ENCODE measurements around the gene MCTP1. TPM values are rescaled to one million over a fixed set of nuclear protein-coding genes. Genes with fewer than 3 reads are reported as not detected.

Gene MCTP1
- total RNA-seq, 1 experiment from 2014 or later = 0.44 TPM

GRCh38 chr5:95114902-95115301 is 170.0 kb downstream of the MCTP1 start:
- H3K36me3 ChIP-seq (ENCODE audit: control insufficient read depth in 1 of 2, insufficient read depth in 2 of 2, low read length in 2 of 2) = no peaks in the 10 kb centered on the region
- no peak overlapping the region for H3K4me3 ChIP-seq (replicated peaks in 1 of 2; ENCODE audit: low read depth in 1 of 2, low read length in 2 of 2)
- TF ChIP-seq ZFX (IDR thresholded peaks at IDR 0.05) (no peak), SP1 (IDR thresholded peaks at IDR 0.05; ENCODE audit: low read depth) (no peak), CEBPB (IDR thresholded peaks at IDR 0.05; ENCODE audit: low read depth) (no peak), EZH2 (IDR thresholded peaks at IDR 0.05) (no peak), TCF7L2 (IDR thresholded peaks at IDR 0.05; ENCODE audit: borderline replicate concordance, extremely low read depth, insufficient read depth, insufficient read length) (no peak), FOSL1 (IDR thresholded peaks at IDR 0.05; ENCODE audit: low read depth) (no peak), EZH2phosphoT487 (IDR thresholded peaks at IDR 0.05; ENCODE audit: borderline replicate concordance) (no peak), RAD21 (IDR thresholded peaks at IDR 0.05; ENCODE audit: low read depth) (no peak), MAX (IDR thresholded peaks at IDR 0.05) (no peak), POLR2A (IDR thresholded peaks at IDR 0.05; ENCODE audit: borderline replicate concordance, extremely low read depth, insufficient read depth, insufficient read length) (no peak), ELF1 (IDR thresholded peaks at IDR 0.05; ENCODE audit: borderline replicate concordance, low read depth) (no peak), POLR2AphosphoS5 (IDR thresholded peaks at IDR 0.05; ENCODE audit: low read depth, low read length) (no peak)
- intact Hi-C loops (cut with micrococcal nuclease) = no loop called here
- peaks cover 0 to 6% of the 10 kb centered on the region in 2 experiments; a peak in 1 of 4 replicates for H3K4me1 ChIP-seq (ENCODE audit: control insufficient read depth in 1 of 2, insufficient read depth in 2 of 2, low read length in 2 of 2)
- no peaks in the 10 kb centered on the region for H3K9me2 ChIP-seq (ENCODE audit: insufficient read depth)
- no peaks in the 10 kb centered on the region for H3K79me2 ChIP-seq (ENCODE audit: insufficient read depth, low read length)
- H3K9me3 ChIP-seq (ENCODE audit: control insufficient read depth in 1 of 2, insufficient read depth in 1 of 2, low read depth in 1 of 2, low read length in 2 of 2) = no peaks in the 10 kb centered on the region
- POLR2A ChIA-PET = no interaction called here
- H3K27me3 ChIP-seq (ENCODE audit: insufficient read depth, low read length) = no peaks in the 10 kb centered on the region
- no peak overlapping the region for H2AFZ ChIP-seq (ENCODE audit: low read depth, low read length, poor library complexity, severe bottlenecking)
- H3K9ac ChIP-seq (ENCODE audit: low read length) = no peak overlapping the region
- no peak overlapping the region for H3K4me2 ChIP-seq (ENCODE audit: low read length)
- no peak overlapping the region for H3K27ac ChIP-seq (ENCODE audit: low read depth, low read length)
- RAD21 ChIA-PET (ENCODE audit: low non-redundant PET in 1 of 2, low total read pairs in 2 of 2, uncharacterized antibody in 2 of 2, unreplicated experiment in 2 of 2) = no interaction called here
- ATAC-seq (no peak), DNase-seq (ENCODE audit: low read depth, low spot score) (no peak)
- CTCF ChIA-PET = no interaction called here
- no TSS peak for BruUV-seq (replicated peaks)
- H4K20me1 ChIP-seq (ENCODE audit: insufficient read depth) = no peaks in the 10 kb centered on the region

DNA sequence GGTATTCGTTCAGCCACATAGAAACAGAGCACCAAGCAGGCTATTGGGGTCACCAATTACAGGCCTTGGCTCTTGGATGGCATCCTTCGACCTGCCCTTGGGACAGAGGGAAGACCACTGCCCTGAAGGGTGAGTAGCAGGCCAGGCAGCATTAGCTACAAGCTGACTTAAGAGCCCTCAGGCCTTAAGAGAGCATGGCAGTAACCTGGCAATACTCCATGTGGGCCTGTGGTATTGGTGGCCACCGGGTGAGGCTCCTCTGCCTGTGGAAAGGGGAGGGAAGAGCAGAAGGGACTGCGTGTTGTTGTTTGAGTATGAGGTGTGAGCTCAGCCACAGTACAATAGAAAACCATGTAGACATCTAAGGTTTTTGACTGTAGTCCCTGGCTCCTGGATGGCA is 170.6 kb downstream of the MCTP1 start:
- ATAC-seq (no peak), DNase-seq (ENCODE audit: low read depth, low spot score) (no peak)
- no peak overlapping the region for H3K9ac ChIP-seq (ENCODE audit: low read length)
- RAD21 ChIA-PET (ENCODE audit: low non-redundant PET in 1 of 2, low total read pairs in 2 of 2, uncharacterized antibody in 2 of 2, unreplicated experiment in 2 of 2) = no interaction called here
- no peaks in the 10 kb centered on the region for H4K20me1 ChIP-seq (ENCODE audit: insufficient read depth)
- no peak overlapping the region for H3K4me3 ChIP-seq (replicated peaks in 1 of 2; ENCODE audit: low read depth in 1 of 2, low read length in 2 of 2)
- no peaks in the 10 kb centered on the region for H3K79me2 ChIP-seq (ENCODE audit: insufficient read depth, low read length)
- H3K4me2 ChIP-seq (ENCODE audit: low read length) = no peak overlapping the region
- no peak overlapping the region for H2AFZ ChIP-seq (ENCODE audit: low read depth, low read length, poor library complexity, severe bottlenecking)
- H3K9me2 ChIP-seq (ENCODE audit: insufficient read depth) = no peaks in the 10 kb centered on the region
- BruUV-seq (replicated peaks) = no TSS peak
- no peak overlapping the region for H3K27ac ChIP-seq (ENCODE audit: low read depth, low read length)
- TF ChIP-seq SIN3A (IDR thresholded peaks at IDR 0.05; ENCODE audit: low read depth) (no peak), ZBTB33 (IDR thresholded peaks at IDR 0.05; ENCODE audit: extremely low read depth, insufficient replicate concordance, low read length) (no peak), CTCF (IDR thresholded peaks at IDR 0.05 in 2 of 3, conservative IDR thresholded peaks at IDR 0.05 in 1 of 3; ENCODE audit: borderline replicate concordance in 1 of 3, insufficient read depth in 1 of 3, low read depth in 2 of 3, low read length in 2 of 3) (no peak), ELF1 (IDR thresholded peaks at IDR 0.05; ENCODE audit: borderline replicate concordance, low read depth) (no peak), POLR2AphosphoS5 (IDR thresholded peaks at IDR 0.05; ENCODE audit: low read depth, low read length) (no peak), YY1 (IDR thresholded peaks at IDR 0.05; ENCODE audit: extremely low read depth, insufficient replicate concordance, low read depth, low read length) (no peak), JUND (IDR thresholded peaks at IDR 0.05) (no peak), EZH2 (IDR thresholded peaks at IDR 0.05) (no peak), ZFX (IDR thresholded peaks at IDR 0.05) (no peak), FOSL1 (IDR thresholded peaks at IDR 0.05; ENCODE audit: low read depth) (no peak)
- TF ChIP-seq, protein P1, sequence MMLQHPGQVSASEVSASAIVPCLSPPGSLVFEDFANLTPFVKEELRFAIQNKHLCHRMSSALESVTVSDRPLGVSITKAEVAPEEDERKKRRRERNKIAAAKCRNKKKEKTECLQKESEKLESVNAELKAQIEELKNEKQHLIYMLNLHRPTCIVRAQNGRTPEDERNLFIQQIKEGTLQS (IDR thresholded peaks at IDR 0.05) = no peak
- no peaks in the 10 kb centered on the region for H3K36me3 ChIP-seq (ENCODE audit: control insufficient read depth in 1 of 2, insufficient read depth in 2 of 2, low read length in 2 of 2)
- no peaks in the 10 kb centered on the region for H3K27me3 ChIP-seq (ENCODE audit: insufficient read depth, low read length)
- H3K4me1 ChIP-seq (ENCODE audit: control insufficient read depth in 1 of 2, insufficient read depth in 2 of 2, low read length in 2 of 2) = peaks cover 0 to 6% of the 10 kb centered on the region in 2 experiments; a peak in 1 of 4 replicates
- no peaks in the 10 kb centered on the region for H3K9me3 ChIP-seq (ENCODE audit: control insufficient read depth in 1 of 2, insufficient read depth in 1 of 2, low read depth in 1 of 2, low read length in 2 of 2)
- intact Hi-C loops (cut with micrococcal nuclease) = no loop called here
- CTCF ChIA-PET = no interaction called here
- POLR2A ChIA-PET = no interaction called here

All from HCT116 (cell line).